Spleen (tissue), 11 donors: ENCODE measurements around the gene GPC3. TPM values are rescaled to one million over a fixed set of nuclear protein-coding genes. Genes with fewer than 3 reads are reported as not detected.

Experiments
- DNase-seq: peaks from one replicate; pipeline ENCODE4 v3.0.0-alpha.2; 2020
- H3K27ac ChIP-seq, 8 donors: fragments of 200-600 bp; sonication (generic) in 7 of 8; 1 replicate in 4 of 8; 2 replicates in 4 of 8; pipeline versions ENCODE4 v1.5.0 to v1.8.0; 2016 to 2021; ENCODE audit warnings: inconsistent platforms in 4 of 8, mild to moderate bottlenecking in 4 of 8, moderate library complexity in 1 of 8
- H3K27me3 ChIP-seq, 7 donors: fragments of 200-600 bp; sonication (generic) in 6 of 7; replicated peaks in 1 of 7; 1 replicate in 4 of 7; 2 replicates in 3 of 7; pipeline versions ENCODE4 v1.5.0 to v1.8.0; 2016 to 2021; ENCODE audit warnings: inconsistent platforms in 3 of 7, mild to moderate bottlenecking in 1 of 7
- H3K36me3 ChIP-seq, 6 donors: fragments of 200-600 bp; sonication (generic) in 5 of 6; 1 replicate in 4 of 6; 2 replicates in 2 of 6; pipeline versions ENCODE4 v1.5.0 to v1.8.0; 2016 to 2021; ENCODE audit warnings: inconsistent platforms in 2 of 6
- H3K4me1 ChIP-seq, 6 donors: fragments of 200-600 bp; sonication (generic) in 5 of 6; 1 replicate in 3 of 6; 2 replicates in 3 of 6; pipeline versions ENCODE4 v1.5.0 to v1.8.0; 2016 to 2021; ENCODE audit warnings: inconsistent platforms in 3 of 6
- H3K4me3 ChIP-seq, 8 donors: fragments of 200-600 bp; sonication (generic) in 7 of 8; 1 replicate in 4 of 8; 2 replicates in 4 of 8; pipeline versions ENCODE4 v1.5.0 to v1.8.0; 2016 to 2021; ENCODE audit warnings: inconsistent platforms in 4 of 8, mild to moderate bottlenecking in 4 of 8, moderate library complexity in 2 of 8
- H3K9me3 ChIP-seq, 8 donors: fragments of 200-600 bp; sonication (generic) in 7 of 8; 1 replicate in 4 of 8; 2 replicates in 4 of 8; pipeline versions ENCODE4 v1.5.0 to v1.8.0; 2016 to 2021; ENCODE audit warnings: inconsistent platforms in 4 of 8
- POLR2A ChIP-seq, 3 donors: fragments of 450-650 bp; IDR thresholded peaks; one replicate each; pipeline ENCODE4 v1.5.1; 2017; ENCODE audit warnings: antibody characterized with exemption in 3 of 3, mild to moderate bottlenecking in 1 of 3
- POLR2AphosphoS5 ChIP-seq, 3 donors: sonication (generic); formaldehyde crosslinking; IDR thresholded peaks; one replicate each; pipeline ENCODE4 v1.5.1; 2017; ENCODE audit warnings: antibody characterized with exemption in 3 of 3
- WGBS, 5 donors: extraction: QIAGEN DNeasy Blood & Tissue Kit in 3 of 5; methylation state at CpG; one replicate each; pipeline versions ENCODE4 v1.1.5 to v1.1.7; 2013 to 2018; 5-methylcytosine and 5-hydroxymethylcytosine counted together
- intact Hi-C: fragments of 100-400 bp; cut with DNase I; formaldehyde crosslinking; loops from one replicate; pipeline ENCODE4 v1.15.0; 2023; ENCODE audit warnings: low total_unique reads
- polyA plus RNA-seq, 3 donors: library from polyadenylated mRNA; stranded (reverse); fragments of 200-250 nt; gene quantifications; one replicate each; pipeline ENCODE4 v1.2.1, GENCODE V29; 2013
- total RNA-seq, 7 donors: library from RNA; depleted of rRNA in 3 of 7; stranded (reverse); fragments of >200 nt in 3 of 7; fragmentation: NEBNext Ultra II Directional in 4 of 7; extraction: Animal tissue kit (Norgen Biotek cat#: 25700) in 4 of 7; gene quantifications; one replicate each; pipeline versions ENCODE4 v1.1.0 to v1.2.1, GENCODE V29; 2016 to 2021
- TF ChIP-seq, protein P1 (sequence below), 11 experiments: fragments of 200-600 bp in 7 of 11; fragments of 450-650 bp in 4 of 11; sonication (generic) in 4 of 11; IDR thresholded peaks in 8 of 11; conservative IDR thresholded peaks in 3 of 11; 1 replicate in 7 of 11; 2 replicates in 4 of 11; pipeline versions ENCODE4 v1.4.0 to v1.8.0; 2016 to 2021; ENCODE audit warnings: antibody characterized with exemption in 11 of 11, inconsistent platforms in 4 of 11, mild to moderate bottlenecking in 1 of 11
- donor health status: healthy with polysubstance abuse.
- donor health status: DM: no; HTN: no; CAD: no; lungs with moderate emphysema.
- donor health status: DM: no; HTN: no; CAD: no.
- donor health status: Bipolar disorder and iron deficiency.
- donor health status: healthy.
- donor health status: DM: no; HTN: no; CAD: no.
- donor health status: DM: yes; HTN: yes; CAD: no.

GPC3 gene
- total and polyA plus RNA-seq, 10 donors = 0.41 to 3.3 (median 1.5) TPM

DNA sequence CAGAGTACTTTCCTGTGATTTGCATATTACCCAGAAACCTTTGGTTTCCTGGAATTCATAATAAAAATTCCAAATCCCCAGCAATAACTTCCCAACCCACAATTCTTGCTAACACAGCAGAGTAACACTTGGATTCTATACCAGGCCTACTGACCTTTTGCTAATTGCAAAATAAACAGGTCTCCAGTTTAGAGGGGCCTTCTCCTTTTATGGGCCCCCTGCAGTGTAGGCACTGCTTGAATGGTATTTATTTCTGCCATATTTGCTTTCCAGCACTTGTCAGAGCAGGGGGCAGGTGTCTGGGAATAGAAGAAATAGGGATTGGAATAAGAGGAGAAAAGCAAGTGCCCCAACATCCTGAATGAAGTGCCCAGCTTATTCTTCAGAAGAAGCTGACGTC lies 25.3 kb upstream of the GPC3 start:
- TF ChIP-seq POLR2AphosphoS5 (IDR thresholded peaks at IDR 0.05) (no peak), POLR2A (IDR thresholded peaks at IDR 0.05) (no peak)
- TF ChIP-seq, protein P1, sequence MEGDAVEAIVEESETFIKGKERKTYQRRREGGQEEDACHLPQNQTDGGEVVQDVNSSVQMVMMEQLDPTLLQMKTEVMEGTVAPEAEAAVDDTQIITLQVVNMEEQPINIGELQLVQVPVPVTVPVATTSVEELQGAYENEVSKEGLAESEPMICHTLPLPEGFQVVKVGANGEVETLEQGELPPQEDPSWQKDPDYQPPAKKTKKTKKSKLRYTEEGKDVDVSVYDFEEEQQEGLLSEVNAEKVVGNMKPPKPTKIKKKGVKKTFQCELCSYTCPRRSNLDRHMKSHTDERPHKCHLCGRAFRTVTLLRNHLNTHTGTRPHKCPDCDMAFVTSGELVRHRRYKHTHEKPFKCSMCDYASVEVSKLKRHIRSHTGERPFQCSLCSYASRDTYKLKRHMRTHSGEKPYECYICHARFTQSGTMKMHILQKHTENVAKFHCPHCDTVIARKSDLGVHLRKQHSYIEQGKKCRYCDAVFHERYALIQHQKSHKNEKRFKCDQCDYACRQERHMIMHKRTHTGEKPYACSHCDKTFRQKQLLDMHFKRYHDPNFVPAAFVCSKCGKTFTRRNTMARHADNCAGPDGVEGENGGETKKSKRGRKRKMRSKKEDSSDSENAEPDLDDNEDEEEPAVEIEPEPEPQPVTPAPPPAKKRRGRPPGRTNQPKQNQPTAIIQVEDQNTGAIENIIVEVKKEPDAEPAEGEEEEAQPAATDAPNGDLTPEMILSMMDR (IDR thresholded peaks at IDR 0.05 in 8 of 11, conservative IDR thresholded peaks at IDR 0.05 in 3 of 11) = no peak
- DNase-seq = no peak
- 42 to 95% (median 81%) methylated on average over 1 of the region's 1 CpG for WGBS, 5 donors
- Histone ChIP-seq H3K27ac (no peak overlapping the region), H3K27me3 (no peaks in the 10 kb centered on the region), H3K9me3 (no peaks in the 10 kb centered on the region), H3K36me3 (no peaks in the 10 kb centered on the region), H3K4me3 (no peak overlapping the region), H3K4me1 (no peaks in the 10 kb centered on the region)
- intact Hi-C loops = no loop called here

DNA sequence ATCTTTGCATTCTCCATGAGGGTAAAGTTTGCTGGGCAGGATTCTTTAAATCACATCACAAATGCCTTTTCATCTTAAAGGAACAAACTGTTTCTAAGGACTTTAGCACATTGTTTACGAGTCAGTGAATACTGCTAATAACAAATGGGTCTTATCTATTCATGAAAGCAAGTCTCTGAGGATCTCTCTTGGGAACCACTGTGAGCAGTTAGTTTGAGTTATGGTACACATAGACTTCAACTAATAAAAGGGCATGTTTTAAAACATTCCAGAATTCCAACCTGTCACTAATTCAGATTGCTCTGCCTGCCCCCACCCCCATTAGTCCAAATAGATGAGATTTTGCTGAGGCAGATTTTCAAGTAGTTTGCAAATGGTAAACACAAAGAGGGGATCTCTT lies 22.3 kb upstream of the GPC3 start:
- WGBS, 5 donors = 0 to 90% (median 79%) methylated on average over 1 of the region's 1 CpG
- H3K9me3 ChIP-seq = no peaks in the 10 kb centered on the region
- TF ChIP-seq POLR2A (IDR thresholded peaks at IDR 0.05) (no peak), POLR2AphosphoS5 (IDR thresholded peaks at IDR 0.05) (no peak)
- TF ChIP-seq, protein P1 (IDR thresholded peaks at IDR 0.05 in 8 of 11, conservative IDR thresholded peaks at IDR 0.05 in 3 of 11) = no peak
- no peaks in the 10 kb centered on the region for H3K36me3 ChIP-seq
- H3K27me3 ChIP-seq = peaks cover 0 to 3% (median 0%) of the 10 kb centered on the region in 7 donors
- intact Hi-C loops = no loop called here
- no peaks in the 10 kb centered on the region for H3K4me1 ChIP-seq
- no peak for DNase-seq
- H3K4me3 ChIP-seq = no peak overlapping the region
- no peak overlapping the region for H3K27ac ChIP-seq

DNA sequence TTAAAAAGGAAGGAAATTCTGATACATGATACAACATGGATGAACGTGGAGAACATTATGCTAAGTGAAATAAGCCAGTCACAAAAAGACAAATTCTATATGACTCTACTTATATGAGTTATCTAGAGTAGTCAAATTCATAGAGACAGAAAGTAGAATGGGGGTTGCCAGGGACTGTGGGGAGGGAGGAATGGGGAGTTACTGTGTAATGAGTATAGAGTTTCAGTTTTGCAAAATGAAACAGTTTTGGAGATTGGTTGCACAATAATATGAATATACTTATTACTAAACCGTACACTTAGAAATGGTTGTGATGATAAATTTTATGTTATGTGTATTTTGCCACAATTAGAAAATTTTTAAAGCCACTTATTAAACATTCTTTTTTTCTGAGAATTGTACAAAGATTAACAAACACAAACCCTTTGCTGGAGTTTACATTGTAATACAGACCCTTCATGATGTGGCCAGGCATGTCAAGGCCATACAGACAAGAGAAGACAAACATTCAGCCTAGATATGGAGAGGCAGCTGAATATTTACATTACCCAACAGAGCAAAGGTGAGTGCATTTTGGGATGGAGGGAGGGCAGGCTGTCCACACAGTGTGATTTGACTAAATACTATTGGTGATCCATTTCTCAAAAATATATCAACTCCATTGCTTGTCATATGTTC lies 21.2 kb upstream of the GPC3 start:
- H3K27me3 ChIP-seq = peaks cover 0 to 6% (median 0%) of the 10 kb centered on the region in 7 donors
- no peak for DNase-seq
- H3K36me3 ChIP-seq = no peaks in the 10 kb centered on the region
- WGBS, 5 donors = 47 to 82% (median 67%) methylated on average over 2 of the region's 2 CpGs
- intact Hi-C loops = no loop called here
- no peak overlapping the region for H3K4me3 ChIP-seq
- no peaks in the 10 kb centered on the region for H3K4me1 ChIP-seq
- TF ChIP-seq, protein P1 (IDR thresholded peaks at IDR 0.05 in 8 of 11, conservative IDR thresholded peaks at IDR 0.05 in 3 of 11) = no peak
- TF ChIP-seq POLR2AphosphoS5 (IDR thresholded peaks at IDR 0.05) (no peak), POLR2A (IDR thresholded peaks at IDR 0.05) (no peak)
- no peaks in the 10 kb centered on the region for H3K9me3 ChIP-seq
- H3K27ac ChIP-seq = no peak overlapping the region

DNA sequence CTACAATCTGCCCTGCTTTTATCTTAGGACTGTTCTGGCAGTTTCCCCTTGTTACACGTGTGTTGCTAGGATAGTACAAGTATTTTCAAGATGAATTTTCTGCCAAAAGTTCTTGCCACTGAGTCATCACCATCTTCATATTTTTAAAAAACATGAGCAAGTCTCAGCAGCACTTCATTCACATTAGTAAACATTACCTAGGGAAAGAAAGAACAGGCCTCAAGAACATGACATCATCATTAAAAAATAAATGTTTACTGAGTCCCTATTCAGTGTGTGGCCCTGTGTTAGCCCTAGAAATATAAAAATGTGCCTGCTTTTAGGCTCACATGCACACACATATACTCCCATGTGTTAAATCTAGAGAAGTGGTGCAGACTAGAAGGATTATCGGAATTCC lies 18.7 kb upstream of the GPC3 start:
- Histone ChIP-seq H3K27me3 (peaks cover 0 to 6% (median 0%) of the 10 kb centered on the region in 7 donors), H3K4me1 (no peaks in the 10 kb centered on the region), H3K27ac (no peak overlapping the region), H3K36me3 (no peaks in the 10 kb centered on the region), H3K9me3 (no peaks in the 10 kb centered on the region), H3K4me3 (no peak overlapping the region)
- intact Hi-C loops = no loop called here
- TF ChIP-seq POLR2A (IDR thresholded peaks at IDR 0.05) = no peak
- TF ChIP-seq POLR2AphosphoS5 (IDR thresholded peaks at IDR 0.05) = no peak
- TF ChIP-seq, protein P1 (IDR thresholded peaks at IDR 0.05 in 8 of 11, conservative IDR thresholded peaks at IDR 0.05 in 3 of 11) = no peak
- 72 to 84% (median 77%) methylated on average over 2 of the region's 2 CpGs for WGBS, 5 donors
- no peak for DNase-seq
